Endometrial microvascular endothelial cells (primary cell): ENCODE measurements around the gene NSMF. TPM values are rescaled to one million over a fixed set of nuclear protein-coding genes. Genes with fewer than 3 reads are reported as not detected.
"Not testable (repeated sequence)": the region's sequence is repeated elsewhere in the genome, so short reads cannot be mapped to it uniquely, and the experiment has no call there.

Experiments used
- in situ Hi-C: cut with HindIII; loops from 2 replicates; pipeline ENCODE4 v1.10.0; 2017; ENCODE audit warnings: low sequenced_read_pairs, low pct_unique_long_range_greater_than_20kb; ENCODE audit errors: inconsistent ontology term
- total RNA-seq: library from RNA; depleted of rRNA; stranded (reverse); fragments of >200 nt; gene quantifications from one replicate; pipeline ENCODE4 v1.2.3, GENCODE V29; 2015; ENCODE audit errors: inconsistent ontology term

Gene NSMF
- total RNA-seq, 1 donor from 2014 or later = 43.8 TPM

DNA sequence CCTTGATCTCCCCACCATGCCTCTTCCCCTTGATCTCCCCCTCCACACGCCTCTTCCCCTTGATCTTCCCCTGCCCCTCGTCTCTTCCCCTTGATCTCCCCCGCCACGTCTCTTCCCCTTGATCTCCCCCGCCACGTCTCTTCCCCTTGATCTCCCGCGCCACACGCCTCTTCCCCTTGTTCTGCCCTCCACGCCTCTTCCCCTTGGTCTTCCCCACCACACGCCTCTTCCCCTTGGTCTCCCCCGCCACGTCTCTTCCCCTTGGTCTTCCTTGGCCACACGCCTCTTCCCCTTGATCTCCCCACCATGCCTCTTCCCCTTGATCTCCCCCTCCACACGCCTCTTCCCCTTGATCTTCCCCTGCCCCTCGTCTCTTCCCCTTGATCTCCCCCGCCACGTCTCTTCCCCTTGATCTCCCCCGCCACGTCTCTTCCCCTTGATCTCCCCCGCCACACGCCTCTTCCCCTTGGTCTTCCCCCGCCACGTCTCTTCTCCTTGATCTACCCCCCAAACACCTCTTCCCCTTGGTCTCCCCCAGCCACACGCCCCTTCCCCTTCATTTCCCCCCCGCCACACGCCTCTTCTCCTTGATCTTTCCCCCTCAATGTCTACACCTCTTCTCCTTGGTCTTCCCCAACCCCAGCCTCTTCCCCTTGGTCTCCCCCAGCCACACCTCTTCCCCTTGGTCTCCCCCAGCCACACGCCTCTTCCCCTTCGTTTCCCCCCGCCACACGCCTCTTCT, 7.7 kb downstream of the NSMF start:
- in situ Hi-C loops = not testable (repeated sequence)

DNA sequence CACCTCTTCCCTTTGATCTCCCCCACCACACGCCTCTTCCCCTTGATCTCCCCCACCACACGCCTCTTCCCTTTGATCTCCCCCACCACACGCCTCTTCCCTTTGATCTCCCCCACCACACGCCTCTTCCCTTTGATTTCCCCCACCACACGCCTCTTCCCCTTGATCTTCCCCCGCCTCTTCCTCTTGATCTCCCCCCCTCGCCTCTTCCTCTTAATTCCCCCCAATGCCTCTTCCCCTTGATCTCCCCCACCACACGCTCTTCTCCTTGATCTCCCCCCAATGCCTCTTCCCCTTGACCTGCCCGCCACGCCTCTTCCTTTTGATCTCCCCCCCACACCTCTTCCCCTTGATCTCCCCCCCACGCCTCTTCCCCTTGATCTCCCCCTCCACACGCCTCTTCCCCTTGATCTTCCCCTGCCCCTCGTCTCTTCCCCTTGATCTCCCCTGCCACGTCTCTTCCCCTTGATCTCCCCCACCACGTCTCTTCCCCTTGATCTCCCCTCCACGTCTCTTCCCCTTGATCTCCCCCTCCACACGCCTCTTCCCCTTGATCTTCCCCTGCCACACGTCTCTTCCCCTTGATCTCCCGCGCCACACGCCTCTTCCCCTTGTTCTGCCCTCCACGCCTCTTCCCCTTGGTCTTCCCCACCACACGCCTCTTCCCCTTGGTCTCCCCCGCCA, 8.5 kb downstream of the NSMF start:
- in situ Hi-C loops = not testable (repeated sequence)

DNA sequence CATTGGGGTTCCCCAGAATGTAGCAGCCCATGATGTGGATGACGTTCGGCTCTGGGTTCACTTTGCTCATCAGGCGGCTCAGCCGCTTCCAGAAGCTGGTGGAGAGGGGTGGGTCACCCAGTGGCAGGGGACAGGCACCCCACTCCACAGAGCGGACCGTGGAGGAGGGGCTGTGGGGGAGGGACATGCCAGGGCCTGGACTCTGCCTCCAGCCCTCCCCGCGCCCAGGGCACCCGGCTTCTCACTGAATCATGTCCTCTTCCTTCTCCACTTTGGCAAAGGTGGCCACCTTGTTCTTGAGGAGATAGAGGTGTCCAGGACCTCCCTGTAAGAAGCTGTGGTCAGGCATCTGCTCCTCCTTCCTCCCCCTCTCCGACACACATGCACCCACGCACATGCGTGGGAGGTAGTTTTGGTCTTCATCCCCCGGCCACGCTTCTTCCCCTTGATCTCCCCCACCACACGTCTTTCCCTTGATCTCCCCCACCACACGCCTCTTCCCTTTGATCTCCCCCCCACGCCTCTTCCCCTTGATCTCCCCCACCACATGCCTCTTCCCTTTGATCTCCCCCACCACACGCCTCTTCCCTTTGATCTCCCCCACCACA, 9.1 kb downstream of the NSMF start:
- in situ Hi-C loops = no loop called here

DNA sequence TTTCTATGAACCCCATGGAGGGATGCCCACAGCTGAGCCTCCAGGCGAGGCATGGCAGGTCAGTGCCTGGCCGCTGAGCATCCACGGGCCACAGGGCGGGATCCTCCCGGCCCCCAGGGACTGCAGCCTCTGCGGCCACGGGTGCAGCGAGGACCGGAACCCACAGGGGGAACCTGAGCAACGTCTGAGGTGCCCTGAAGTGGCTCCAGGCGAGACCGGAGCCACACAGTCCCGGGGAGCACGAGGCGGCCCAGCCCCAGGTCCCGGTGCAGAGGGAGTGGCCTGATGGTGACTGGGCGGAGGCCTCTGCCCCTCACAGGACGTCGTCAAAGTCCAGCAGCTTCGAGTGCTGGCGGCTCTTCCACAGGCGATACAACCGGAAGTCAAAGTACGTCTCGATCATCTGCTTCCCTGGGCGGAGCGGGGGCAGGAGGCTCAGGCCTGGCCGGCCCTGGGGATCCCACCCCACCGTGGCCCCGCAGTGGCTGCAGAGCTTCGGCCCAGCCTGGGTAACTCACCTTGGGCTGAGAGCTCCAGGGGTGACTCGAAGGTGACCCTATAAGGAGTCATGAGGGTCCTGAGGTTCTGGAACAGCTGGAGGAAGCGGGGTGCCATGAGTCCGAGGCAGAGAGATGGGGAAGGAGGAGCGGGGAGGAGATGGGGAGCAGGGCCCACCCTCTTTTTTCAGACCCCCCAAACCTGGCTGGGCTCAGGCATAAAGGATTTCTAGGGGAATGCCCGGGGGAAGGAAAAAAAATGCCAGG, 9.9 kb downstream of the NSMF start:
- in situ Hi-C loops = no loop called here

DNA sequence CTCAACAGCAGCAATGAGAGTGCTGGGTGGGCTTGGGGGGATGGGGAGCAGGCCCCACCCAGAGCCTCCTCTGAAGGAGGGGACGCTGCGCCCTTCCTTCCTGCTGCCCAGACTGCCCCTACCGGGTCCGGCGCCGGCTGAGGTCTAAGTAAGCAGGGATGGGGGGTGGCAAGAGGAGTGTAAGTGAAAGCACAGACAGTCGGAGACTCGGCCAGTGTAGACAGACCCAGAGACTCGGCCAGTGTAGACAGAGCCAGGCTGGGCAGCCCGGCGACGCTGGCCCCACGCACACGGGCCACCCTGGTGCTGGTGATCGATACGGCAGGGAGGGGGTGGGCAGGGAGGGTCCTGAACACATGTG, 10.6 kb downstream of the NSMF start:
- in situ Hi-C loops = no loop called here

DNA sequence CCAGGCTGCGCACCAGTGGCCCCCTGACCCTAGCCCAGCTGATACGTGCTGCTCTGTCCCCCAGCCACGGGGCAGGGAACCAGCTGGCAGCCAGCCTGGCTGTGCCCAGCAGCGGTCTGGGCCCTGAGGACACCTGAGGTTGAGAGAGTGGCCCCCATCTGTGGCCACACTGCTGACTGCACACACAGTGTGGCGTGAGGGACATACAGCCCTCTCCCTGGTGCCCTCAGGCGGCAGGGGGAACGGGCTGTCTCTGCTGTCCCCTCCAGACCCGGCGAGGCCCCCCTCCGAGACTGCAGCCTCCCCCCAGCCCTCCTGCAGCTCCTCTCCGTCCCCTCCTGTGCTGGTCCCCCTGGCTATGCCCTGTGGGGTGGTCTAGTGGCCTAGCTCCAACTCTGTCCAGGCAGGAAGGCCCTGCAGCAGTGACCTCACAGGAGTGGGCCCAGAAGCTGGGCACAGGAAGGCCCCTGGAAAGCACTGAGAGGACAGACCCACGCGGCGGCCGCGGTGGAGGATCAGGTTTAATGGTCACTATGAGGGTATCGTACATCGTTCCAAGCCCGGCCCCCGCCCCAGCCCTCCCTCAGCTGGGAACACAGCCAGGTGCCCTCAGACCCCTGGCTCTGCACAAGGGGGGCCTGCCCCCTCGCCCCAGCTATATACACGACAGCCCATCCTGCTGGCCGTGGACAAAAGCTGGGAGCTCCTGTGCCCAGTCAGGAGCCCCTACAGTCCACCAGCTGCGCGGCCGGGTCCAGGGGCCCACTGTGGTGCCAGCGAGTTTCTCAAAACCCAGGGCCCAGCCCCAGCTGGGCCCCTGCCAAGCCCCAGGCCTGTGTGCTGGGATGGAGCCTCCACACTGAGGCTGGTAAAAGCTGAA, 11.2 kb downstream of the NSMF start:
- in situ Hi-C loops = no loop called here

DNA sequence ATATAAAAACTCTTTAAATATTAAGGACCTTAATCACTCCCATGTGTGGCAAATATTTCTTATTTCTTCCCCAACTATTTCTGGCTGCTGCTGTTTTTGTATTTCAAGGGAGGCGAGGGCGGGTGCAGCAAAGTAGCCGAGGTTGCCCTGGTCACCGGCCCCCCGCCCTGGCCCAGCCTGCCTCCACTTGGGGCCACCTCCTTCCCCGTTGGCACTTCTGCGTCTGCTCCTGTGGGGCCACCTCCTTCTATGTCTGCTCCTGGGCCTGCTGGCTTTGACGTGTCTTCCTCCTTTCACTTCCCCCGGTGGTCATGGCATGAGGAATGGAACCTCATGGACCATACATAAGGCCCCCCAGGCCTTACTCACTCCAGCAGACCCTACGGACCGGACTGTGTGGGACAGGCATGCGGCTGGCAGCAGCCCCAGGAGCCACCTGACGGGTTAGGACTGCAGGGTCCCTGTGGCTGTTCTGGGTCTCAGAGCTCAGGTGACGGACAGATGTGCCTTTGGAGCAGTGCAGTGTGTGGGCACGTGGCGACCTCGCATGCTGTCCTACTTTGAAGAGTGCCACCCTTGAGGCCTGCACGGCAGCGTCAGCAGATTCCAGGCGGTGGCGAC, 12.2 kb downstream of the NSMF start:
- in situ Hi-C loops = no loop called here

DNA sequence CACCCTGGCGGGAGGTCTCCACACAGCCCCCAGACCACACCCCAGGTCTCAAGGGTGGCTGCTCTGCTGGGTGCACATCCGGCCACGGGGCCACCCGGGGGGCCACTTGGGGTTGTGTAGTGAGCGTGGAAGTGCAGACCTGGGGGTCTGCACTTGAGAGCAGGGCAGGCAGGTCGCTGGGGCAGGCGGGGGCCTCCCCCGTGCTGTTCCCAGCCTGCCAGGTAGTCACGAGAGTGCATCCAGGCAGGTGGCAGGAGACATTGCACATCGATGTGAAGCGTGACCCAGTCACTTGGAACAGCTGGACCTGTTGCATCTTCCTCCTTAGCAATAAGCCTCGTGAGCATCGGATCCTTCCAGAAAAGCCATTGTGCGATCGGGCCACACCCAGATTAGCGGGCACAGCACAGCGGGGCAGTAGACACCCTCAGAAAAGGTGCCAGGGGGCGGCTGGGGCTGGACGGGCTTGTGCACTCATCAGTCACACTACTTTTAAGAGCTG, 13.2 kb downstream of the NSMF start:
- in situ Hi-C loops = no loop called here

DNA sequence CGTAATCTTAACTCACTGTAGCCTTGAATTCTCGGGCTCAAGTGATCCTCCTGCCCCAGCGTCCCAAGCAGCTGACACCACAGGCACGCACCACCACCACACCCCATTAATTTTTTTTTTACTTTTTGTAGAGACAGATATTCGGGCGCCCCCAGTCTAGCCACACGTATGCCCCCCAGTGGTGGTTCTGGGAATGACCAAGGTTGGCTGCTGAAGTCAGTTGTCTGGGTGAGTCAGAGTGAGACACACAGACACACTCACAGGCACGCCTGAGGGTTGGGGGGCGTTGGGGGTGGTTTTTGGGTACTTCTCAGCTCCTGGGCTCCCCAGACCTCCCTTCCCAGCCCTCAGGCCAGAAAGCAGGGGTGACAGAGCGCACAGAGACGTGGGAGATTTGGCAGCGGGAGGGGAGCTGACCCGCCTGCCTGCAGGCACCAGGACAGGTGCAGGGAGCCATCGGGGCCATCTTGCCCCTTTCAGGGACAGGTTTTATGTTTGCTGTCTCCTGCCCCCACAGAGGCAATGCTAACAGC, 13.8 kb downstream of the NSMF start:
- in situ Hi-C loops = no loop called here

DNA sequence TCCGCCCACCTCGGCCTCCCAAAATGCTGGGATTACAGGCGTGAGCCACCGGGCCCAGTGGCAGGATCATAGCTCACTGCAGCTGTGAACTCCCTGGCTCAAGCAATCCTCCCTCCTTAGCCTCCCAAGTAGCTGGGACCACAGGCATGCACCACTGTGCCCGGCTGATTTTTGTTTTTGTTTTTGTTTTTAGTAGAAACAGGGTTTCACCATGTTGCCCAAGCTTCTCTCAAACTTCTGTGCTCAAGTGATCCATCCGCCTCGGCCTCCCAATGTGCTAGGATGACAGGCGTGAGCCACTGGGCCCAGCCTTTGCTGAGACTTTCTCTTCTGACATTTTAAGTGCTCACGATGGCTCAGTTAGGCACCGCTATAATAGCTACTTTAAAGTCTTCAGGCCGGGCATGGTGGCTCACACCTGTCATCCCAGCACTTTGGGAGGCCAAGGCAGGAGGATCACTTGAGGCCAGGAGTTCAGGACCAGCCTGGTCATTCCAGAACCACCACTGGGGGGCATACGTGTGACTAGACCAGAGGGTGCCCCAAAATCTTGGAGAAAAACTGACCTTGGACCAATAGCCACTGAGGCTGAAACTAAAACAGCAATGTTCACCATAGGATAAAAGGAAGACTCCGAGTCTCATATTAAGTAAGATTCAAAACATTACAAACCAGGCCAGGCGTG, 14.9 kb downstream of the NSMF start:
- in situ Hi-C loops = no loop called here

DNA sequence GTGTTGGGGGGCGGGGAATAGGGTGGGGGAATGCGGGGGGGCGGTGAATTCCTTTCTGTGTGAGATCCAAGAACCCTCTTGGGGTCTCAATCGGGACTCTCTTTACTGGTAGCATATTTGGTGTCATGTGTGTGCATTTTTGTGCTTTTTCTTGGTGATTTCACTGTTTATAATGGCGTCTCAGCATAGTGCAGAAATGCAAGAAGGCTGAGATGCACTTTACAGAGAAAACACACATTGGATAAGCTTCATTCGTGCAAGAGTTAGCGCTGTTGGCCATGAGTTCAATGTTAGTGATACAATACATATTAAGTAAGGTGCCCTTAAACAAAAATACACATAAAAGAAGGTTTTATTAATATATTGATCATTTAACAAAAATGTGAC, 17.2 kb downstream of the NSMF start:
- in situ Hi-C loops = no loop called here

DNA sequence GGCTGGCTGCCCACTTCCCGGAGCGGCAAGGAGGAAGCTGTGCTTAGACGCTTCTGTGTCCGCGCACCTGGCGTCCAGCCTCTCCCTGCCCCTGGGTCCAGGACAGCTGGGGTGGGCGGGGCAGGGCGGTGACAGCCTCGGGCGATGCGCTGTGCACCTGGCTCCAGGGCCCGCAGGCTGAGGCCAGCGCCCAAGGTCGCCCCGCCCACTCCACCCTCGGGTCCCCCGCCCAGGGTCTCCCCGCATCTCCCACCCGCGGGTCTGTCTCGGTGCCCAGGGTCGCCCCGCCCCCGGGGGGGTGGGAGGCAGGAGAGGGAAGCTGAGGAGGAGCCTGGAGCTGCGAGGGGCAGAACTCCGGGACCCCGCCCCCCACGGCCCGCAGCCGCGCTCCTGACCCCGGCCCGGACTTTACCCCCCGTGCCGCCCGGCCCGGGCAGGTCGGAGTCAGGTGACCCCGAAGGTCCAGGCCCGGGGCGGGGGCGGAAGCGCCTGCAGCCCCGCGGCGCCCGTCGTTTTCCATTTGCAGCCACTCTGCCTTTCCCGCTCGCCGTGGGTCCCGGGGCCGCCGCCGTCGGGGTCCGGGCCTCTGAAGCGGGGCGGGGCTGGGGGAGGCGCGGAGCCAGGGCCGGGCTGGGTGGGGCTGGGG, 17.7 kb downstream of the NSMF start, which contains the start of gene ENTPD8:
ENTPD8 (minus strand) TSS at position 69 of the 646 bp plus-strand sequence. CDS start 3,072 bp downstream, outside the sequence.
- in situ Hi-C loops = no loop called here

DNA sequence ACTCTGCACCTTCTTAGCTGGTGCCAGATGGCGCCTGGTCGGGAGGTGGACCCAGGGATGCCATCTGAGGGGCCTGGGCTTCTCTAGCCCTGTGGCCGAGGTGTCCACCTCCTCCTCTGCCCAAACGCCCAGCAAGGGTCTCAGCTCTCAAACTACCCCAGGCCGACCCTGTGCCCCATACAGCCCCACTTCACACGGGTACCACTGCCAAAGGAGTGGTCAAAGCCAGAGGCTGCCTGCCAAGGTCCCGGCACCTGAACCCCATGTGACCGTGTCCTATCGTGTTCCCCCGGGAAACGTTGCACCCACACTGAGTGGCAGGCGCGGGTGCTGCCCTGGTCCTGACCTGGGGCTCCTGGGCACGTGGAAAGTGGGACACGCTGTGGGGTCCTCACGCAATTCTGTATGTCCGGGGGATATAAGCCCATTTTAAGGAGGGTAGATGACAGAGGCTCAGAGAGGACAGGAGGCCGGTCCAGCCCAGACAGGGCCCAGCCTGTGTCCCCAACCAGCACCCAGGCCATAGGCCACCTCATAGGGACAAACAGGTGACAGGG, 19.9 kb downstream of the NSMF start:
- in situ Hi-C loops = no loop called here

DNA sequence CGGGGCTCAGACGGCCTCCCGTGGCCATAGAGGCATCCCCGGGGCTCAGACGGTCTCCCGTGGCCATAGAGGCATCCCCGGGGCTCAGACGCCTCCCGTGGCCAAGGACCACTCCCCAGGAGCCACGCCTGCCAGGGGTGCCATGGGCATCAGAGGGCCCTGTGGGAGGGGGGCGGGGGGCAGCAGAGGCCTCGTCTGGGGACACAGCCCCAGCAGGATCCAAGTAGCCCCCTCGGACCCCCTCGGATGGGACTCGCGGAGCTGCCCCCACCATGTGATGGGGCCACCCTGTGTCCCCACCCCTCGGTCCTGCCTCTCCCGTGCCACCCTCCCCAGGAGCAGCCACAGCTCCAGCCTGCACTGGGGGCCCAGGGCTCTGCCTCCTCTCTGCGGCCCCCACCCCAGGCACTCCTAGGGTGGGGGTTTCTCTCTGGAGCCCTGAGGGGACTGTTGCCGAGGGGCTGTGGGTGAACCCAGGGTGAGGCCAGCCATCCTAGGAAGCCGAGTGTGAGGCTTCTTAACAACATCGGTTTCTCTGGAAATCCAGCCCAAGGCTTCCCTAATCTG, 20.5 kb downstream of the NSMF start:
- in situ Hi-C loops = no loop called here

DNA sequence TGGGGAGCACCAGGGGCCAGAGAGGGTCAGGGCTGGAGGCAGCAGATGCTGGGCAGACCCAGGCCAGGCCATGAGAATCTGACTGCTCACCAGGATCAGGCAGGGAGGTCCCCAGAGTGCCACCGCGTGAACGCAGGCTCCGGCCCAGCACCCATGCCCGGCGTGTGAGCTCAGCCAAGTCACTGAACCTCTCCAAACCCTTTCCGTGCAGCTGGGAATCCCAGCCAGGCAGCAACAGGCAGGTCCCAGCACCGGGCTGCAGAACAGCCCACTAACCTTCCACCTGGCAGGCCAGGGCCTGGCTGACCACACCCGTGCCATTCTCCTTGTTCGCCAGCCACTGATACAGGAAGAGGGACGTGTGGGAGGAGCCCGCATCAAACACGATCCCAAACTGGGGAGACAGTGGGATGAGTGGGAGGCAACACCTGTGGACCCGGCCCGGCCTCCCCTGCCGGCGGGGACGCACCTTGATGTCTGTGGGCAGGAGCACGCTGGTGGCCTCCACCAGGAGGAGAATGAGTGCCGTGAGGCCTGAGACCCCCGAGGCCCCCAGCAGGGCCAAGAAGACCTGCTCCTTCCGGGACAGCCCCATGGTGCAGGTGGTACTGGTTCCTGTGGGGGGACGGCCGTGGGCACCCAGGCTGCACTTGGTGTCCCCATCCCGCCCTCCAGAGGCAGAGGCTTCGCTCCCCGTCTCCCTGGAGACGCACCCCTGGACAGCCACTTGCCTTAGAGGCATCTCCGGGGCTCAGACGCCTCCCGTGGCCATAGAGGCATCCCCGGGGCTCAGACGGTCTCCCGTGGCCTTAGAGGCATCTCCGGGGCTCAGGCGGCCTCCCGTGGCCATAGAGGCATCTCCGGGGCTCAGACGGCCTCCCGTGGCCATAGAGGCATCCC, 21.2 kb downstream of the NSMF start:
- in situ Hi-C loops = no loop called here
